ENCODE measurements around the gene ZER1. TPM values are rescaled to one million over a fixed set of nuclear protein-coding genes. Genes with fewer than 3 reads are reported as not detected.
A peak's percentile ranks its signal among the peaks of the same experiment; 100 is the strongest.

ZER1 gene
- total and polyA plus RNA-seq, 8 donors, result 16.3 to 214 (median 40.9) TPM

GRCh38 chr9:128705051-128705965 lies 66.4 kb downstream of the ZER1 start:
- Histone ChIP-seq H3K27me3 (no peaks in the 10 kb centered on the region), H3K36me3 (peaks cover 0 to 11% (median 2%) of the 10 kb centered on the region in 4 donors), H3K27ac (peak overlapping the region in 2 of 5 donors; percentile 81 to 84), H3K9me3 (no peaks in the 10 kb centered on the region), H3K4me3 (no peak overlapping the region), H3K4me1 (peaks cover 12 to 19% (median 16%) of the 10 kb centered on the region in 4 donors)
- DNase-seq, result no peak
- 88 to 92% (median 91%) methylated on average over 24 to 36 of the region's 36 CpGs for WGBS, 5 donors
- no peak for TF ChIP-seq EP300 (IDR thresholded peaks at IDR 0.05)
- intact Hi-C loops (cut with DNase I; ENCODE audit: low total_unique reads), result no loop called here

GRCh38 chr9:128704356-128704670 lies 67.4 kb downstream of the ZER1 start:
- Histone ChIP-seq H3K27ac (peak overlapping the region; percentile 5 to 88 (median 81)), H3K9me3 (no peaks in the 10 kb centered on the region), H3K27me3 (no peaks in the 10 kb centered on the region), H3K4me3 (peak overlapping the region in 1 of 4 donors; percentile 85), H3K4me1 (peaks cover 12 to 19% (median 16%) of the 10 kb centered on the region in 4 donors), H3K36me3 (peaks cover 0 to 11% (median 0%) of the 10 kb centered on the region in 4 donors)
- DNase-seq, result no peak
- WGBS, 5 donors, result 87 to 92% (median 91%) methylated on average over 4 to 5 of the region's 5 CpGs
- intact Hi-C loops (cut with DNase I; ENCODE audit: low total_unique reads), result no loop called here
- TF ChIP-seq POLR2A (IDR thresholded peaks at IDR 0.05) (no peak), POLR2AphosphoS5 (IDR thresholded peaks at IDR 0.05) (no peak), EP300 (IDR thresholded peaks at IDR 0.05) (no peak), CTCF (IDR thresholded peaks at IDR 0.05) (no peak)

GRCh38 chr9:128703616-128704355 lies 67.9 kb downstream of the ZER1 start:
- H3K4me3 ChIP-seq, result peak overlapping the region; percentile 74 to 85 (median 80)
- intact Hi-C loops (cut with DNase I; ENCODE audit: low total_unique reads), result no loop called here
- TF ChIP-seq CTCF (IDR thresholded peaks at IDR 0.05), result no peak
- no peak for TF ChIP-seq POLR2A (IDR thresholded peaks at IDR 0.05)
- TF ChIP-seq POLR2AphosphoS5 (IDR thresholded peaks at IDR 0.05), result no peak
- no peak for TF ChIP-seq EP300 (IDR thresholded peaks at IDR 0.05)
- peaks cover 0 to 11% (median 0%) of the 10 kb centered on the region in 4 donors for H3K36me3 ChIP-seq
- H3K27ac ChIP-seq, result peak overlapping the region; percentile 71 to 88 (median 81)
- no peaks in the 10 kb centered on the region for H3K9me3 ChIP-seq
- peak in 1 of 2 donors; percentile 61 for DNase-seq
- H3K4me1 ChIP-seq, result peaks cover 12 to 19% (median 16%) of the 10 kb centered on the region in 4 donors
- H3K27me3 ChIP-seq, result no peaks in the 10 kb centered on the region
- 43 to 69% (median 59%) methylated on average over 25 to 31 of the region's 31 CpGs for WGBS, 5 donors

- Histone ChIP-seq H3K9me3 (no peaks in the 10 kb centered on the region), H3K4me3 (peak overlapping the region; percentile 74 to 85 (median 80)), H3K4me1 (peaks cover 12 to 19% (median 16%) of the 10 kb centered on the region in 4 donors), H3K27ac (peak overlapping the region; percentile 71 to 88 (median 81)), H3K27me3 (no peaks in the 10 kb centered on the region), H3K36me3 (peaks cover 0 to 11% (median 0%) of the 10 kb centered on the region in 4 donors)
- TF ChIP-seq POLR2AphosphoS5 (IDR thresholded peaks at IDR 0.05) (no peak), POLR2A (IDR thresholded peaks at IDR 0.05) (no peak), EP300 (IDR thresholded peaks at IDR 0.05) (no peak), CTCF (IDR thresholded peaks at IDR 0.05) (no peak)
- DNase-seq, result peak in 1 of 2 donors; percentile 58
- intact Hi-C loops (cut with DNase I; ENCODE audit: low total_unique reads), result no loop called here
- WGBS, 5 donors, result 4 to 12% (median 6%) methylated on average over 14 to 55 of the region's 55 CpGs
These were observed 68.6 kb downstream of the ZER1 start for GRCh38 chr9:128702949-128703615.
